Erythroblast (primary cell): Measurements from ENCODE around the gene CADPS2.

Experiments
- GATA1 ChIP-seq: IDR thresholded peaks from 2 replicates; pipeline ENCODE4 v1.6.1; 2011; ENCODE audit warnings: low read depth, mild to moderate bottlenecking, control low read depth, low read length, moderate library complexity
- POLR2A ChIP-seq: IDR thresholded peaks from 2 replicates; pipeline ENCODE4 v1.6.1; 2011; ENCODE audit warnings: mild to moderate bottlenecking, low read length

DNA sequence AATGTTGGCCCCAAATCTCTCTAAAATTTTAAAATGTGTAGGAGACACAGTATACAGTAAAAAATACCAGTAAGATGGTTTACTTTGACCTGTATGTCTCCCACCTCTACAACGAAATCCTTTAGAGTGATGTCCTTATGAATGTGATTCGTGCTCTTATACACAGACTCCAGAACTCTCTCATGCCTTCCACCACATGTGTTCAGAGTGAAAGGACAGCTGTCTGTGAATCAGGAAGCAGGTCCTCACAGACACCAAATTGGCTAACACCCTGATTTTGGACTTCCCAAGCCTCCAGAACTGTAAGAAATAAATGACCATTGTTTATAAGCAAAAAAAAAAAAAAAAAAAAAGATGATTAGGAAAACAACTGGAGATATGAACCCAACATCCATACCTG, 222.5 kb downstream of the CADPS2 start:
- TF ChIP-seq POLR2A (no peak), GATA1 (no peak)
